ENCODE data around the gene IGF2. TPM values are rescaled to one million over a fixed set of nuclear protein-coding genes. Genes with fewer than 3 reads are reported as not detected.
A peak's percentile ranks its signal among the peaks of the same experiment; 100 is the strongest.

The IGF2 gene
- total and polyA plus RNA-seq, 2 donors from 2014 or later: 10.2 to 30.5 TPM

DNA sequence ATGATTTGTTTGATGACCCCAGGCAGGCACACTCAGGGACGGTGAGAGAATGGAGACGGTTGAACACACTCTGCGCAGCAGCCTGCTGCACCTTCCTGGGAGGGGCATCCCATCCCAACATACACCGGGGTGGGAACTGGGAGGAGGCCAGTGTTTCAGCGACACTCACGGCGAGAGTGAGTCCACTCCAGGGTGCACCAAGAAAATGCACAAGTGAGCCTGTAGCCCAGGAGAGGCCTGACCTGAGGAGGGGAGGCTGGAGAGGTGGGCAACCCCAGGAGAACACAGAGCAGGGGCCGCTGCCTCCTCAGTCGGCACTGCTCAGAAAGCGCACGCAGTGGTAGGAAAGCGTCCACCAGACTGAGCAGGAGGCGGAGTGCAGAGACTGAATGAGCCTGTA, 54.5 kb downstream of the IGF2 start:
- intact Hi-C loops (cut with DNase I): no loop called here
- H3K4me1 ChIP-seq (ENCODE audit: control insufficient read depth in 2 of 3, insufficient read depth in 2 of 3, low read depth in 1 of 3, low read length in 3 of 3): no peaks in the 10 kb centered on the region
- H3K36me3 ChIP-seq (ENCODE audit: control insufficient read depth in 2 of 3, insufficient read depth in 3 of 3, low read length in 3 of 3): no peaks in the 10 kb centered on the region
- no peaks in the 10 kb centered on the region for H3K27me3 ChIP-seq (ENCODE audit: control insufficient read depth, insufficient read depth, low read length)
- no peak for FAIRE-seq
- no peak overlapping the region for H3K9ac ChIP-seq (ENCODE audit: low read length in 3 of 3)
- H3K4me3 ChIP-seq (ENCODE audit: low read length in 3 of 3): no peak overlapping the region
- H3K9me3 ChIP-seq (ENCODE audit: control insufficient read depth in 2 of 3, insufficient read depth in 1 of 3, low read length in 3 of 3): peaks cover 0 to 5% (median 3%) of the 10 kb centered on the region in 3 donors
- DNase-seq: no peak
- TF ChIP-seq, protein P1, sequence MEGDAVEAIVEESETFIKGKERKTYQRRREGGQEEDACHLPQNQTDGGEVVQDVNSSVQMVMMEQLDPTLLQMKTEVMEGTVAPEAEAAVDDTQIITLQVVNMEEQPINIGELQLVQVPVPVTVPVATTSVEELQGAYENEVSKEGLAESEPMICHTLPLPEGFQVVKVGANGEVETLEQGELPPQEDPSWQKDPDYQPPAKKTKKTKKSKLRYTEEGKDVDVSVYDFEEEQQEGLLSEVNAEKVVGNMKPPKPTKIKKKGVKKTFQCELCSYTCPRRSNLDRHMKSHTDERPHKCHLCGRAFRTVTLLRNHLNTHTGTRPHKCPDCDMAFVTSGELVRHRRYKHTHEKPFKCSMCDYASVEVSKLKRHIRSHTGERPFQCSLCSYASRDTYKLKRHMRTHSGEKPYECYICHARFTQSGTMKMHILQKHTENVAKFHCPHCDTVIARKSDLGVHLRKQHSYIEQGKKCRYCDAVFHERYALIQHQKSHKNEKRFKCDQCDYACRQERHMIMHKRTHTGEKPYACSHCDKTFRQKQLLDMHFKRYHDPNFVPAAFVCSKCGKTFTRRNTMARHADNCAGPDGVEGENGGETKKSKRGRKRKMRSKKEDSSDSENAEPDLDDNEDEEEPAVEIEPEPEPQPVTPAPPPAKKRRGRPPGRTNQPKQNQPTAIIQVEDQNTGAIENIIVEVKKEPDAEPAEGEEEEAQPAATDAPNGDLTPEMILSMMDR (IDR thresholded peaks at IDR 0.05; ENCODE audit: borderline replicate concordance, extremely low read depth, insufficient read depth): no peak
- H3K27ac ChIP-seq (ENCODE audit: low read depth in 2 of 2, low read length in 2 of 2): no peak overlapping the region

Small RNA genes within 50 kb of the gene (microRNA-seq; reads per million reads assigned to microRNA genes)
- not detected for gene MIR4686
- 16.9 reads per million, percentile 28 among the genes with 10 or more reads in this experiment for gene MIR483

Other genes starting within 250 kb of the IGF2 start
- gene PRR33, start 247.5 kb downstream of the IGF2 start, total RNA-seq: not detected
- not detected for gene PRR33, start 247.5 kb downstream of the IGF2 start, polyA plus RNA-seq (ENCODE audit: insufficient read depth, low read depth, low replicate concordance)
- 0.60 TPM for gene TNNT3, start 219.7 kb downstream of the IGF2 start, total RNA-seq
- not detected for gene TNNT3, start 219.7 kb downstream of the IGF2 start, polyA plus RNA-seq (ENCODE audit: insufficient read depth, low read depth, low replicate concordance)
- 45.9 TPM for gene MRPL23, start 192.1 kb downstream of the IGF2 start, total RNA-seq
- 183 TPM for gene MRPL23, start 192.1 kb downstream of the IGF2 start, polyA plus RNA-seq (ENCODE audit: insufficient read depth, low read depth, low replicate concordance)
- gene H19, start 141.5 kb downstream of the IGF2 start, total RNA-seq: 53.8 TPM
- 140 TPM for gene H19, start 141.5 kb downstream of the IGF2 start, polyA plus RNA-seq (ENCODE audit: insufficient read depth, low read depth, low replicate concordance)
- not detected for gene INS, start 21.8 kb upstream of the IGF2 start, total RNA-seq
- not detected for gene INS, start 21.8 kb upstream of the IGF2 start, polyA plus RNA-seq (ENCODE audit: insufficient read depth, low read depth, low replicate concordance)
- not detected for gene TH, start 32.4 kb upstream of the IGF2 start, total RNA-seq
- not detected for gene TH, start 32.4 kb upstream of the IGF2 start, polyA plus RNA-seq (ENCODE audit: insufficient read depth, low read depth, low replicate concordance)
- 5.0 TPM for gene ASCL2, start 131.2 kb upstream of the IGF2 start, total RNA-seq
- gene ASCL2, start 131.2 kb upstream of the IGF2 start, polyA plus RNA-seq (ENCODE audit: insufficient read depth, low read depth, low replicate concordance): 1.2 TPM
- gene C11orf21, start 162.5 kb upstream of the IGF2 start, total RNA-seq: 4.9 TPM
- gene C11orf21, start 162.5 kb upstream of the IGF2 start, polyA plus RNA-seq (ENCODE audit: insufficient read depth, low read depth, low replicate concordance): 0.17 TPM
- 6.1 TPM for gene TSPAN32, start 162.6 kb upstream of the IGF2 start, total RNA-seq
- gene TSPAN32, start 162.6 kb upstream of the IGF2 start, polyA plus RNA-seq (ENCODE audit: insufficient read depth, low read depth, low replicate concordance): 0.75 TPM
- 950 TPM for gene CD81, start 237.9 kb upstream of the IGF2 start, total RNA-seq
- gene CD81, start 237.9 kb upstream of the IGF2 start, polyA plus RNA-seq (ENCODE audit: insufficient read depth, low read depth, low replicate concordance): 827 TPM